Measurements from ENCODE around the gene VPS13A.

DNA sequence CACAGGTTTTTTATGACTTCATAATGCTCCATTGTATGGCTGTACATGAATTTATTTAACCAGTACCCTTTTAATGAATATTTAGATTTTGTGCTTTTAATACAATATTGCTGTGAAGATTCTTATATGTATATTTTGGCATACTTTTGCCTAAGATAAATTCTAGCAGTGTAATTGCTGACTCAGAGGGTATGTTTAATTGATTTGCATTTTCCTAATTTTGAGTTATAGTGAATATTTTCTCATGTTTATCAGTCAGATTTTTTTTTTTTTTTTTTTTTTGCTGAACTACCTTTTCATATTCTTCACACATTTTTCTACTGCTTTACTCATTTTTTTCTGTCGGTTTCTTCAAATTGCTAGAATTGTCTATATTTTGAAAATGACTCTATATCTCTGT lies 222.6 kb downstream of the VPS13A start:
- no peak for TF ChIP-seq FOXJ3 (CRISPR knock-in tag; IDR thresholded peaks at IDR 0.05; ENCODE audit: borderline replicate concordance)
- TF ChIP-seq, protein P1, sequence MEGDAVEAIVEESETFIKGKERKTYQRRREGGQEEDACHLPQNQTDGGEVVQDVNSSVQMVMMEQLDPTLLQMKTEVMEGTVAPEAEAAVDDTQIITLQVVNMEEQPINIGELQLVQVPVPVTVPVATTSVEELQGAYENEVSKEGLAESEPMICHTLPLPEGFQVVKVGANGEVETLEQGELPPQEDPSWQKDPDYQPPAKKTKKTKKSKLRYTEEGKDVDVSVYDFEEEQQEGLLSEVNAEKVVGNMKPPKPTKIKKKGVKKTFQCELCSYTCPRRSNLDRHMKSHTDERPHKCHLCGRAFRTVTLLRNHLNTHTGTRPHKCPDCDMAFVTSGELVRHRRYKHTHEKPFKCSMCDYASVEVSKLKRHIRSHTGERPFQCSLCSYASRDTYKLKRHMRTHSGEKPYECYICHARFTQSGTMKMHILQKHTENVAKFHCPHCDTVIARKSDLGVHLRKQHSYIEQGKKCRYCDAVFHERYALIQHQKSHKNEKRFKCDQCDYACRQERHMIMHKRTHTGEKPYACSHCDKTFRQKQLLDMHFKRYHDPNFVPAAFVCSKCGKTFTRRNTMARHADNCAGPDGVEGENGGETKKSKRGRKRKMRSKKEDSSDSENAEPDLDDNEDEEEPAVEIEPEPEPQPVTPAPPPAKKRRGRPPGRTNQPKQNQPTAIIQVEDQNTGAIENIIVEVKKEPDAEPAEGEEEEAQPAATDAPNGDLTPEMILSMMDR (IDR thresholded peaks at IDR 0.05): no peak
- TF ChIP-seq MAX (CRISPR knock-in tag; IDR thresholded peaks at IDR 0.05): no peak
- TF ChIP-seq NR1H2 (CRISPR knock-in tag; IDR thresholded peaks at IDR 0.05): no peak
- TF ChIP-seq, protein P2, sequence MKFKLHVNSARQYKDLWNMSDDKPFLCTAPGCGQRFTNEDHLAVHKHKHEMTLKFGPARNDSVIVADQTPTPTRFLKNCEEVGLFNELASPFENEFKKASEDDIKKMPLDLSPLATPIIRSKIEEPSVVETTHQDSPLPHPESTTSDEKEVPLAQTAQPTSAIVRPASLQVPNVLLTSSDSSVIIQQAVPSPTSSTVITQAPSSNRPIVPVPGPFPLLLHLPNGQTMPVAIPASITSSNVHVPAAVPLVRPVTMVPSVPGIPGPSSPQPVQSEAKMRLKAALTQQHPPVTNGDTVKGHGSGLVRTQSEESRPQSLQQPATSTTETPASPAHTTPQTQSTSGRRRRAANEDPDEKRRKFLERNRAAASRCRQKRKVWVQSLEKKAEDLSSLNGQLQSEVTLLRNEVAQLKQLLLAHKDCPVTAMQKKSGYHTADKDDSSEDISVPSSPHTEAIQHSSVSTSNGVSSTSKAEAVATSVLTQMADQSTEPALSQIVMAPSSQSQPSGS (CRISPR knock-in tag; IDR thresholded peaks at IDR 0.05; ENCODE audit: borderline replicate concordance, low read depth): no peak
- TF ChIP-seq ZNF423 (CRISPR knock-in tag; IDR thresholded peaks at IDR 0.05): no peak
- no peak for TF ChIP-seq SOX15 (CRISPR knock-in tag; IDR thresholded peaks at IDR 0.05)
- TF ChIP-seq ZNF232 (CRISPR knock-in tag; IDR thresholded peaks at IDR 0.05): no peak
- TF ChIP-seq TP53 (CRISPR knock-in tag; IDR thresholded peaks at IDR 0.05): no peak
- no peak for TF ChIP-seq JUN (CRISPR knock-in tag; IDR thresholded peaks at IDR 0.05)
- no peak for TF ChIP-seq ESRRA (CRISPR knock-in tag; IDR thresholded peaks at IDR 0.05; ENCODE audit: borderline replicate concordance)
- no peak for TF ChIP-seq EMX1 (CRISPR knock-in tag; IDR thresholded peaks at IDR 0.05)
- no peak for TF ChIP-seq ZNF138 (CRISPR knock-in tag; conservative IDR thresholded peaks at IDR 0.05)
- TF ChIP-seq CREB1 (CRISPR knock-in tag; IDR thresholded peaks at IDR 0.05): no peak

Measured in WTC11 (cell line).